Measurements from ENCODE around the gene RAPSN.

Gene RAPSN

GRCh38 chr11:47448566-47449427 is at the start of gene RAPSN:
Gene RAPSN (minus strand): TSS chr11:47449136. CDS start chr11:47448964, 172 bp downstream.
- no peak for DNase-seq

DNA sequence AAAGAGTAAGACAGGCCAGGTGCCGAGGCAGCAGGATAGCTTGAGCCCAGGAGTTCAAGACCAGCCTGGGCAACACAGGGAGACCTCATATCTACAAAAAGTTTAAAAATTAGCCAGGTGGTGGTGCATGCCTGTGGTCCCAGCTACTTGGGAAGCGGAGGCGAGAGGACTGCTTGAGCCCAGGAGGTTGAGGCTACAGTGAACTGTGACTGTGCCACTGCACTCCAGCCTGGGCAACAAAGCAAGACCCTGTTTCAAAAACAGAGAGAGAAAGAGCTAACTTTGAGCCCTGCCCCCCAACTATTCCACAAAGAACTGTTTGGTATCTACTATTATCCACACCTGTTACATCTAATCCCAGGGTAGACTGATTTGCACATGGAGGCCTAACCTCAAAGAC is 49.2 kb upstream of the RAPSN start:
- no peak for DNase-seq

DNA sequence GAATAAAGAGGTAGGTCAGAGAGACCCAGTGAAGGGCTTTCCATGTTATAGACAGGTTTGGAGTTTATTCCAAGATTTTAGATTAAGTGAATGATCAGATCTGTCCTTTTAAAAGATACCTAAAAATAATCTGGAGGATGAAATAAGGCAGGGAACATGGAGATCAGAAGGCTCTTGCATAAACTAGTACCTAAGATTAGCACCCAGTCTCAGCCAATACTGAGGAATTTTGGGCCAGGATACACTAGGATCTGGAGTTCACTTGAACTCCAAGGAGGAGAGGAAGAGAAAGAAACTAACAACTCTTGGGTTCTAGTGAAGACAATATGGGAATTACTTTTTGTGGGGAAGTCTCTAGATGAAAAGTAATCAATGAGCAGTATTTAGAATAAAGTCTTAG is 47.9 kb upstream of the RAPSN start:
- no peak for DNase-seq

- DNase-seq: no peak
These were observed 46.9 kb upstream of the RAPSN start for GRCh38 chr11:47495856-47496217.

- no peak for DNase-seq
These were observed 46.3 kb upstream of the RAPSN start for GRCh38 chr11:47495011-47495855.

- no peak for DNase-seq
These were observed 40.4 kb upstream of the RAPSN start for GRCh38 chr11:47489395-47489755.

DNA sequence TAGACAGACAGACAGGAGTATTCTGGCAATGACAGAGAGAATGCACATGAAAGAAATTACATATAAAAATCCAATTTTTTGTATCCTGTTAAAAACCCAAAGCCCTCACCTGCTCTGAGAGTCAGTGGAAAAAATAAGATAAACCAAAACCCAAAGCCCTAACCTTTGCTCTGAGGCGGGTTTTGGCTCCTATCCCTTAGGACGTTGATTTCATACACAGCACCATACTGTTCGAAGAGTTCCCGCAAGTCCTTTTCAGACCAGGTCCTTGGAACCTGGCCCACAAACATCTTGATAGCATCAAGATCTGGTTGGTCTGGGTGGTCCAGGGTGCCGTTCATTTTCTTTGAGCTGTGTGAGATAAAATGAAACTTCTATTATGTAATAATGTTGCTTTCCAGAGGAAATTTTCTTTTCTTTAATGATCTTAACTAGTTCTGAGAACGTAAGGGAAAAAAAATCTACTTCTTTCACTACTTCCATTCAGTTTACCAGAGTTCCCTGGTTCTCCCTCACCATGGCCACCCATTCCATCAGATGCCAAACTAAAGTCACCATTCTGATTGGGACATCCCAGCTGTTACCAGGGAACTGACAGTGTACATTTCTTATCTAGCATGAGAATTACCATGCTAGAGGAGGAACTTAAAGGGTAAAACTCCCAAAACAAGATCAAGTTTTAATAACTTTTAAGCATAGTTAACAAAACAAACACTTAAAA is 39.9 kb upstream of the RAPSN start:
- no peak for DNase-seq

- no peak for DNase-seq
These were observed 39.2 kb upstream of the RAPSN start for GRCh38 chr11:47488111-47488510.

- no peak for DNase-seq
These were observed 38.5 kb upstream of the RAPSN start for GRCh38 chr11:47487421-47487820.

- no peak for DNase-seq
These were observed 36.2 kb upstream of the RAPSN start for GRCh38 chr11:47485107-47485506.

GRCh38 chr11:47483457-47483856 is 34.5 kb upstream of the RAPSN start:
- no peak for DNase-seq

DNA sequence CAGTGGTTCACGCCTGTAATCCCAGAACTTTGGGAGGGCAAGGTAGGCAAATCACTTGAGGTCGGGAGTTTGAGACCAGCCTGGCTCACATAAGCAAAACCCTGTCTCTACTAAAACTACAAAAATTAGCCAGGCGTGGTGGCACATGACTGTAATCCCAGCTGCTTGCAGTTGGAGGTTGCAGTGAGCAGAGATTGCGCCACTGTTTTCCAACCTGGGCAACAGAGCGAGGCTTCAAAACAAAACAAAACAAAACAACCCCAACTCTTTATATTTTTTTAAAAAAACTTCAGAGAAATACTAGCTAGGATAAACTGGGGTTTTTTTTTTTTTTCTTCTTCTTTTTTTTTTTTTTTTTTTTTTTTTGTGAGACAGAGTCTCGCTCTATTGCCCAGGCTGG is 31.8 kb upstream of the RAPSN start:
- DNase-seq: no peak

DNA sequence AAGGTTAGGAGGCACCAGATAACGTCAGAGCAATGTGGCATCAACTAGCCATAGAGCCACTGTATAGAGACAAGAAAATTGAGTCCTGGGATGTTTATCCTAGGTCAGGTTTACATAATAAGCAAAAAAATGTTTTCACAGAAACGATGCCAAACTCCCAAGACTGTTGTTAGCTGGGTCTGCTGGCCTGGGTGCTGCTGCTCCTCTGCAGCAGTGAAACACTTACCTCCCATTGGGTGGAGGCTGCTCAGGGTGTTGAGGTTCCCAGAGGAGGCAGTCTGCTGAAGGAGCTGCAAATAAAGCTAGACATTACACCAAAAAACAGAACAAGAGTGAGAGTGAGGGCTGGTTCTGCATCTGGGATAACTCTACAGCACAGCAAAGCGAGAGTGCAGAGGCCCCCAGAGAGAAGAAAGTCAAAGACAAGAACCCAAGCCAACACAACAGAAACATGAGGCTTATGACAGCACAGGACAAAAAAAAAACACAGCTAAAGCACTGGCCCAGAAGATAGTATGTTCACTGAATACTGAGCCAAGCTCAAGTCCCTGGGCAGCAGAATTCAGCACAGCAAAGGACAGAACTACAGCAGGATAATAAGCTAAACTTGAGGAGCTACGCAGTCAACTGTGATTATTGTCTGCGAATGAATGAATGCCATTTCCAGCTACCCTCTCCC is 29.9 kb upstream of the RAPSN start:
- DNase-seq: no peak

GRCh38 chr11:47477753-47478152 is 28.8 kb upstream of the RAPSN start:
- no peak for DNase-seq

DNA sequence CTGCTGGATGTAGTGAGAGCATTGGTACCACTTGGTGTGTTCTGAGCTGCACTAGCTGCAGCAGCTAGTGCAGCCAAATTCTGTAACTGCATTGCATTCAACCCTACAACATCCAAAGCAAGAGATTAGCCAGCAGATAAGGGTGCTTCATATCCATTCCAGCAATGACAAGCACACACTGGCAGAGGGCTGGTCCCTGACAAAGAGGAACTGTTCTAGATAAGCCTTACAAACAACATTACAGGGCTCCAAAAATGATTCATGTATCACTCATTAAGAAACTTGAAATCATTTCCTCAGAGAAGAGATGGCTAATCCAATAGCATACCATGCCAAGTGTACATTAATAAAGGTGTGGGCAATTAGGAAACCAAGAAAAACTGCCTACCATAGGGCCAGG is 28.4 kb upstream of the RAPSN start:
- no peak for DNase-seq

DNA sequence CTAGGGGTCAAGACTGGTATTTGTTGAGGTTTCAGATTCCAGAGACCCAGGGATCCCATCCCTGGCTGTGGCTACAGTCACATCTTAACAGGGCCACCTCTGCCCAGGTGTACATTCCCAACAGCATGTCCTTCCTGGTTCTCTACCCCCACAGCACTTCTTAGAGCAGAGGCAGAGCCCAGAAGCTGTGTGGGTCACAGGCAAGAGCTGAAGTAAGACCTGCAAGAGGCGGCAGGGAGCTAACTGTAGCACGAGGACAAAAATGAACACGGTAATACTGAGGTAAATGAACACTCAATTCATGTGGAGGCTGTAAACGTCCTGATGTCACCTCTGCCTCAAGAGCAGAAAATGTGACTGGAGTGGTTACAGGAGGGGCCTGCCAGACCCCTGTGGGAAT is 21.7 kb upstream of the RAPSN start:
- DNase-seq: no peak

- no peak for DNase-seq
These were observed 20.6 kb upstream of the RAPSN start for GRCh38 chr11:47469361-47470179.

GRCh38 chr11:47468598-47469214 is 19.8 kb upstream of the RAPSN start:
- no peak for DNase-seq

GRCh38 chr11:47467357-47467756 is 18.4 kb upstream of the RAPSN start:
- DNase-seq: no peak

DNA sequence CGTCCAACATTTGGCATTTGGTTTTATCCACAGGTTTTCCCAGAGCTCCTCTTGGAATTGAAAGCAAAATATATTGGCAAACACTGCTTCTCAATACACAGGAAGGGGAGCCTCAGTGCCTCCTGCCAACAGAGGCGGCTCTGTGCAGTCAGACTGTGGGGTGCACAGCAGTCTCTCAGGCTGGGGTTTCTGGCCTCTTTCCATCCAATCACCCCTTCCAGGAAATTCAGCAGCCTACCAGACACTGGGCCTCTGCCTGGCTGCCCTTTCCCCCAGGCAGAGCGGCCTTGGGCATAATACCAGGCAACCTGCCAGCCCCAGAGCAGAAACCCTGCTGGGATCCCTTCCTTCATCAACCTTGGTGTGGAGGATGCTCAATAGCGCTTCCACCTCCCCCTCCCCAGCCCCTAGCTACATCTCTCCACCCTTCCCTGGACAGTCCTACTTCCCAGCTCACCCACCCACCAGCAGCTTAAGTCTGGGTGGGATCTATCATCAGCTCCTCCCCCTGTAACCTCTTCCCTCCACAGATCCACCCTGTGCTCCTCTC is 17.8 kb upstream of the RAPSN start:
- no peak for DNase-seq

- no peak for DNase-seq
These were observed 17.3 kb upstream of the RAPSN start for GRCh38 chr11:47466201-47466600.
